ENCODE measurements around the gene USP22.
A peak's percentile ranks its signal among the peaks of the same experiment; 100 is the strongest.
"Not testable (repeated sequence)": the region's sequence is repeated elsewhere in the genome, so short reads cannot be mapped to it uniquely, and the experiment has no call there.

The USP22 gene

DNA sequence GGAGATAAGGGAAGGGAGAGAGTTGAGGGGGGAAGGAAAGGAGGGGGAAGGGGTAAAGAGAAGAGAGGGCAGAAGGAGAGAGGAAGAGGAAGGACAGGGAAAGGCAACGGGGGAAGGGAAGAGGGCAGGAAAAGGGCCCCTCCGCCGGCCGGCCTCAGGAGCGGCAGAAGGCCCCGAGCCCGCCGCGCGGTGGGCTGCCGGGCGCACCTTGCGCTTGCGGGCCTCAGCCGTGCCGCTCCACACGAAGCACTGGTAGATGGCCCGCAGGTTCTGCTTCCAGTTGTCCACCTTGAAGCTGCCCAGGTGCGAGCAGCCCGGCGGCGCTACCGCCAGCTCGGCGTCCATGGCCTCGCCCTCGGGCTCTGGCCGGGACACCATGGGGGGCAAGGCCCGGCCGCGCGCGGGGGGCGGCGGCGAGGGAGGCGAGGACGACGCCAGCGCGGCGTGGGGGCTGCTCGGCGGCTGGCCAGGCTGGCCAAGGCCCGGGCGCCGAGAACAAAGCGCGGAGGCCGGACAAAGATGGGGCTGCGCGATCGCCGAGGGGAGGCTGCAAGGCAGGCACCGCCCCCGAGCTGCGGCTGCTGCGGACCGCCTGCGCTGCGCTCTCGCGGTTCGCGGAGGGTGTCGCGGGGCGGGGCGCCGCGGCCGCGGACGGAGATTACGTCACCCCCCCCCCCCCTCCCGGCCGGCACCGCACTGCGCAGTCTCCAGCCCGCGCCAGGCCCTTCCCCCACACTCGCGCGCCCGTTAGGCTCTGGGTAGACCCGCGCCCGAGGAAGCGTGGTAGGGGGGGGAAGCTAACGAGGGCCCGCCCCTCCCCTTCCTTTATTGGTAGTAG, at the start of gene USP22:
TSS of gene USP22 (minus strand) at position 554 of the 838 bp plus-strand sequence. CDS start at position 378, 176 bp downstream.
- DNase-seq: peak; percentile 90

DNA sequence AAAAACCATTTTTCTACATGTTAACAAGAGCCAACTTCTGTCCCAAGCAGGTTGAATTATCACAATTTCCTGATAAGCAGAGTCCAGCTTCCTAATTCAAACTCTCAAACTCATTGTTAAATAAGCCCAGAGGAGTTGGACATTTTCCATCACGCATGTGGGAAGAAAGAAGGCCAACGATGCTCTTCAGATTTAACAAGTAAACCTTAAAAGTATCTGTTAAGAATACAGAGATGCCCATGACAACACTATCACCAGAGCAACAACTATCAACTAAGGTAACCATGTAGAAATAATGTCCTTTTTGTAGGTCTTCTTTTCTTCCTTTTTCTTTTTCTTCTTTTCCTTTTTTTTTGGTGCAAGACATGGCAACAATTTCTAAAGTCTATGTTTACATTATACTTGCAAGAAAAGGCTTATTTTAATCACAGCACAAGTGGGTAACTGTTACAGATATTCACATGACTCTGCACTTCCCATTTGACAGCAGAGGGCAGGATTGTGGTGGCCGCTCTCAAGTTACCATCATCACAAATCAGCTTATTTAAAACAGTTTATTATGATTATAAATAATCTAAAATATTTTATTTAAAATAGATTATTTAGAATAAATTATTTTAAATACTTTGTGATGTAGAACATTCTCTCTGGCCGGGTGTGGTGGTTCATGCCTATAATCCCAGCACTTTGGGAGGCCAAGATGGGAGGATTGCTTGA, 48.2 kb upstream of the USP22 start:
- DNase-seq: no peak

DNA sequence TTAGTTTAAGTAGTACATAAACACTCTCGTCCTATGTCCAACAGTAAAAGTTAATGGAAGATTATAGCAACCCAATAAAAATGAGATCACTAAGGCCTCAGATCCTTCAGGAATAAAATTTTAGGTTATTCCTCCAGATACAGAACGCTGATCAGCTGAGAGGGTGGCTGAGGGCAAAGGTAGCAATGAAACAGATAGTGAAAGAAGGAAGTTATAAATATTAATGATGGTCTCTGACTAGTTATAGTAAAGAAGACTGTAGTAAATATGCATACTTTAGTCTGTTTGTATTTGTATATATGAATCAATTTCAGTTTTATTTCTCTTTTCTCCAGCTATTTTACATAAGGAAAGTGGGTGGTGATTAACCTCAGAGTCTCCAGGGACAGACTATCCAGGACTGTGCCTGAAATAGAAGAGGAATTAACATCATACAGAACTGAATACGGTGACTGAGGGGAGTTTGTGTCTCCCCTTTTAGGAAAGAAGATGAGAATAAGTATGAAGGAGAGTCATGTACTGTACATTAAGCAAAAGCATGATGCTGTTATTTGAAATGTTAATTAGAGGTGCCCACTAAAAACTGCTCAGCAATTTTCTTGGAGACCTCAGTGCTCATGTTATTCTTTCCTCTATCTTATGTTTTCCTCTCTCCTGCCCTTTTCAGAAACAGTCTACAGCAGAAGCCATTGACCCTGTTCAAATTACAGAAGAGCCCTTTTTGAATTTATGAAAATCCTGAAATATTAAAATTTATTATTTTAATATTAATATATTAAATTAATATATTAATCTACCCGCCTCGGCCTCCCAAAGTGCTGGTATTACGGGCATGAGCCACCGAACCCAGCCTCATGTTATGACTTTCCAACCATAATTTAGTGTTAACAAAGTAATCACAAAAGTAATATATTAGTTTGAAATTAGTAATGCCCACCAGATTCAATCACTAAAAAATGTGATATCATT, 47.4 kb upstream of the USP22 start:
- no peak for DNase-seq

DNA sequence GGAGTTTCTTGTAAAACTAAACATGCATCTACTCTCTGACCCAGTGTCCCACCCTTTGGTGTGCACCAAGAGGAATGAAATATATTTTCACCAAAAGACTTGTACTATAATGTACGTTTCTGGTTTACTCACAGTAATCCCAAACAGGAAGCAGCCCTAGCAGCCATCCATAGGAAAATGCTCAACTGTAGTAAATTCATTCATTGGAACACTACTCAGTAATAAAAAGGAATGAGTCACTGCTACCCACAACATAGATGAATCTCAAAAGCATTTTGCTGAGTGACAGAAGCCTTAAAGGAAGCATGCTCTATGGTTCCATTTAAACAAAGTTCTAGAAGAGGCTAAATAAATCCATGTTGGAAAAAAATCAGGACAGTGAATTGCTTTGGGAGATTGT, 46.3 kb upstream of the USP22 start:
- no peak for DNase-seq

DNA sequence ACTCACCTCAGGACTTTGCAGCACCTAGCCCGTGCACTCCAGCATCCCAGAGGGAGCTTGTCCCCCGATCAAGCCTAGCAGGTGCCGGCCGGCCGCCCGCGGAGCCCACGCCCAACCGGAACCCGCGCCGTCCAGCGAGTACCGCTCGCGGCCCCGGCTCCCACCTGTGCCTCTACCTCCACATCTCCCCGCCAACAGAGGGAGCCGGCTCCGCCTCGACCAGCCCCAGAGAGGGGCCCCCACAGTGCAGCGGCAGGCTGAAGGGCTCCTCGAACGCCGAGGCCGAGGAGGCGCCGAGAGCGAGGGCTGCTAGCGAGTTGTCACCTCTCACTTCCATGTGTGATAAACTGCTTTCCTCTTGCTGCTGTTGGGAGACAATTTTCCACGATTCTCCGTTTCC, 42.9 kb upstream of the USP22 start:
- no peak for DNase-seq

DNA sequence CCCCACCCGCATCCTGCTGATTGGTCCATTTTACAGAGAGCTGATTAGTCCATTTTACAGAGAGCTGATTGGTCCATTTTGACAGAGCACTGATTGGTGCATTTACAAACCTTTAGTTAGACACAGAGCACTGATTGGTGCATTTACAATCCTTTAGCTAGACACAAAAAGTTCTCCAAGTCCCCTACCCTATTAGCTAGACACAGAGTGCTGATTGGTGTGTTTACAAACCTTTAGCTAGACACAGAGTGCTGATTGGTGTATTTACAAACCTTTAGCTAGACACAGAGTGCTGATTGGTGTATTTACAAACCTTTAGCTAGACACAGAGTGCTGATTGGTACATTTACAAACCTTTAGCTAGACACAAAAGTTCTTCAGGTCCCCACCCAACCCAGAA, 42.5 kb upstream of the USP22 start:
- DNase-seq: not testable (repeated sequence)

DNA sequence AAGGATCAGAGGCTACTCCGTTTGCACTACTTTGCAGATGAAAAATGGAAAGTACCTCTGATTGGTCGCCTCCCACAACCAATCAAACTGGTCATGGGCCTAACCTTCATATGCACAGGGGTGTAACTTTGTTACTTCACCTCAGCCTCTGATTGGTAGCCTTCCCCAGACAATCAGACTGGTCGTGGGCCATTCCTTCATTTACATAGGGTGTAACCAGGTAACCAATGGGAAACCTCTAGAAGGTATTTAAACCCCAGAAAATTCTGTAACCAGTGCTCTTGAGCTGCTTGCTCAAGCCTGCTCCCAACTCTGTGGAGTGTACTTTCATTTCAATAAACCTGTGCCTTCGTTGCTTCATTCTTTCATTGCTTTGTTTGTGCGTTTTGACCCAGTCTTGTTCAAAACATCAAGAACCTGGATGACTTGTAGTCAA, 39.2 kb upstream of the USP22 start:
- DNase-seq: no peak

DNA sequence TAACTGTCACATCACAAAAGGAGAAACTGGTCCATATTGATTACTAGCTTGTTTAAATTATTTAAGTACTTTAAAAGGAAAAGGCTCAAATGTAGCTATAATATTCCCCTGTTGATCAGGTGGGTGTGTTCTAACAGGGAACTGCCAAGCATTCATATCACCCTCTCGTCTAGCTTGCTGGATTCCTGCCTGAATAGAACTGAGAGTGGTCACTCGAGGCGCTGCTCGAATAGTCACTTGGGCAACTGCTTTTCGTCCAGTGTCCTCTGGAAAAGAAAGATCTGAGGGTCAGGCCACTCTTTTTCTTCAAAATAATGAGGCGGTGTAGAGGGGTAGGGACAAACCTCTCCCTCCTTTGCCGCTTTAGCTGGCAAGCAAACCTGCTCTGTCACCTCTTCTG, 36.4 kb upstream of the USP22 start:
- DNase-seq: no peak

DNA sequence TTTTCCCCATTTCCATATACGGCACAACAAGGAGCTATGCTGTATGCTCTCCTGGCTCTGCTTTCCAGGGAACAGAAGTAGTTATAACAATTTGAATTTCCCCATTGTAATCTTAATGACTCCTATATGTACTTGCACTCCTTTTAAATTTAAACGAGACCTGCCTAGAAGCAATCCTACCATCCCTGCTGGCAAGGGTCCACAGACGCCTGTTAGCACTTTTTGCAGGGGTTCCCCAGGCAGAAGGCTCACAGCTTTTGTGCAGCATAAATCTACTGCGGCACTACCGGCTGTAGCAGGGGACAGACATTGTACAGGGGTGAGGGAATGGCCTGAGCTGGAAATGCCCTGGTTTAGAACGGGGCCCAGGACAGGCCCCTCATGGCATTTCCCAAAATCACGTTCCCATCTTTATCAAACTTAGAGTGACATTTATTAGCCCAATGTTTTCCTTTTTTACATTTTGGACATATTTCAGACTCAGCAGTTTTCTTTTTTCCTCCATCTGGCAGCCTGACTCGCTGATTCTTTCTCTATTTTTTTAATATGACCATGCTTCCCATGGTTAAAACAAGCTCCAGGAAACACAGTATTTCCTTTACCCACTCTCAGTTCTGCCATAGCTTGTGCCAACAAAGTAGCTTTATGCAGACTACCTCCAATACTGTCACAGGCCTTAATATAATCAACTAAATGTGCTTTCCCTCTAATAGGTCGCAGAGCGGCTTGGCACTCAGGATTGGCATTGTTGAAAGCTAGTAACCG, 35.4 kb upstream of the USP22 start:
- DNase-seq: no peak

DNA sequence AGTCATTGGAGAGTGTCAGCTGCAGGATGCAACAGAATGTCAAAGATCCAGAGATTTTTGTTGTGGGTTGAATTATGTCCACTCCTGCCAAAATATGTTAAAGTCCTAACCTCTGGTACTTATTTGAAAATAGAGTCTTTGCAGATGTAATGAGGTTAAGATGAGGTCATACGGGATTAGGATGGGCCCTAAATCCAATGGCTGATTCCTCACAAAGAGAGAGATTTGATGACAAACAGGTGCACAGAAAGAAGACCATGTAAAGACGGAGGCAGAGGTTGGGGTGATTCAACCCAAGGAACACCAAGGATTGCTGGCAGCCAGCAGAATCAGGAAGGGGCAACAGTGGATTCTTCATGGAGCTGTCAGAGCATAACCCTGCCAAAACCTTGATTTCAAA, 34.5 kb upstream of the USP22 start:
- no peak for DNase-seq

DNA sequence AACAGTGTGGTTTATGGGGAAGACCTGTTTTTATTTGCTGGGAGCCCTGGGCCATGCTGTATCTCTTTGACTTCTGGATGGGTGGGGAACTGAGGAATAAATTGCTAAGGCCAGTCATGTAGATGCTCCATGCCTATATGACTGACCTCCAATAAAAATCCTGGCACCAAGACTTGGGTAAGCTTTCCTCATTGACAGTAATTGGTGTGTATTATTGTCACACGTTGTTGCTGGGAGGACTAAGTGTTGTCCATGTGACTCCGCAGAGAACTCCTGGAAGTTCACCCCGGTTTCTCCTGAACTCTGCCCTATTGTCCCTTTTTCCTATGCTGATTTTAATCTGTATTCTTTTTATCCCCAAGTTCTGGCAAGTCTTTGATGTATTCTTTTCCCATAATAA, 33.4 kb upstream of the USP22 start:
- DNase-seq: no peak

DNA sequence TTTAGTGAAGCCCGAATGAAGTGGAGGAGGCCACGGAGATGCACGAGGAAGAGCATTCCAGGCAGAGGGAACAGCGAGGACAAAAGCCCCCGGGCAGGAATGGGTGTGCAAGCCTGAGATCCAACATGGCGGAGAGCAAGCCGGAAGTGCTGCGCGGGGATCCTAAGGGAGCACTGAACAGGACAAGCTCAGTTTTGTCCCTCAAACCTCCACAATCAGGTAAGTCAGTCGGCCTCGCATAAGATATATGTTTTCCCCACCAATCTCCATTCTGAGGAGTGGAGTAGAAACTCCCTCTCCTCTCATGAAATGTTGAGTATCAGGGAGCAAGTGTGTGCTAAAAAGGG, 32.9 kb upstream of the USP22 start:
- DNase-seq: no peak

DNA sequence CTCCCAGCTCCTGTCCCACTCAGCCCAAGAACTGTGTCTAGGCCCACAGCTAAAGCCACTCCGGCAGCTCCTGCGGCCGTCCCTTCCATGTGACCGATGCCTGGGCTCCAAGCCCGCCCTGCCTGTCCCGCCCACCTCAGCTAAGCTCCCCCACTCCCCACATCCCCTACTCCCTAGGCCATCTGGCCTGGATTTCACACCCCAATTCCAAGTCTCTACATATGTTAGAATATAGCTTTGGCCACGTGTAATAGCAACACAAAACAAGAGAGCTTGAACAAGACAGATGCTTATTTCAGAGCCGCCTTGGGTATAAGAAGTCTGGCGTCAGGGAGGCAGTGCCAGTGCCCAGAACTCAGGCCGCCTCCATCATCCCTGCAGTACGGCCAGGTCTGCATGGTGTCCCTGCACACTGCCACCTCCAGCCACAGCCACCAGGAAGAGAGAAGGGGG, 30.0 kb upstream of the USP22 start:
- DNase-seq: no peak

DNA sequence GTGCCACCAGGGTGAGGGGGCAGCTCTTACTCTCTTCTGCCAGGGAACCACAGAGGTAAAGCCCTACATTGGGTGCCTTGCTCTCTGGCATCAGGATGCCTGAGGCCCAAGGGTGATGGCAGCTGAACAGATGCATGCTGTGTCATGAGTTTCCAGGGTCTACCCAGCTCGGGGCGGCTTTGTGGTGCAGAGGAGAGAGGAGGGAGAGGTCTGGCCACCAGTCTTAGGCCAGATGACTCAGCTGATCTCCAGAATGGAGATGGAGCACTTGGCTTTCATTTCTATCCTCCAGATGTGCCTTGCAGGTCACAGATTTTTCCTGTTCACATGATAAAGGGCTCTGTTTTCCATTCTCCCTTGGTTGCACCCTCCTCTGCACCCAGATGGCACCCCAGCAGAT, 23.6 kb upstream of the USP22 start:
- DNase-seq: no peak

DNA sequence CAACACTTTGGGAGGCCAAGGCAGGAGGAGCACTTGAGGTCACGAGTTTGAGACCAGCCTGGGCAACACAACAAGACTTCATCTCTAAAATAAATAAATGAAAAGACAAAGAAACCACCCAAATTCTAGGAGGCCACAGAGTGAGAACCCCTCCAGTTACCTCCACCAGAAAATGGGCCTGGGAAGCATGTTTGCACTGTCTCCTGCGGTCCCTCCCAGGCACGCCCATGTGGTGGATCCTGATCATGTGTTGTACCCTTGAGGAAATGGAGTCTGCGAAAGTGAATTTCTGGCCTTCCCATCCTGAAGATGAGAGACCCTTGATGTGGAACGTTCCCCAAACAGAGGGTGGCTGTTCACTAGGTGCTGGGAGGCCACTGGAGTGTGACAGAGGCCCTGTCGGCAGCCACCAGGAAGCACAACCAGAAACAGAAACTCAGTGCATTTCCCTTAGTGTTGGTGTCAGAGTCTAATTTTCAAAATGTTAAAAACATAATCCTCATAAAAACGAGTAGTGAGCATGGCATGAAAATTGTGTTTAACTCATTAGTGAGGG, 19.2 kb upstream of the USP22 start:
- DNase-seq: no peak

DNA sequence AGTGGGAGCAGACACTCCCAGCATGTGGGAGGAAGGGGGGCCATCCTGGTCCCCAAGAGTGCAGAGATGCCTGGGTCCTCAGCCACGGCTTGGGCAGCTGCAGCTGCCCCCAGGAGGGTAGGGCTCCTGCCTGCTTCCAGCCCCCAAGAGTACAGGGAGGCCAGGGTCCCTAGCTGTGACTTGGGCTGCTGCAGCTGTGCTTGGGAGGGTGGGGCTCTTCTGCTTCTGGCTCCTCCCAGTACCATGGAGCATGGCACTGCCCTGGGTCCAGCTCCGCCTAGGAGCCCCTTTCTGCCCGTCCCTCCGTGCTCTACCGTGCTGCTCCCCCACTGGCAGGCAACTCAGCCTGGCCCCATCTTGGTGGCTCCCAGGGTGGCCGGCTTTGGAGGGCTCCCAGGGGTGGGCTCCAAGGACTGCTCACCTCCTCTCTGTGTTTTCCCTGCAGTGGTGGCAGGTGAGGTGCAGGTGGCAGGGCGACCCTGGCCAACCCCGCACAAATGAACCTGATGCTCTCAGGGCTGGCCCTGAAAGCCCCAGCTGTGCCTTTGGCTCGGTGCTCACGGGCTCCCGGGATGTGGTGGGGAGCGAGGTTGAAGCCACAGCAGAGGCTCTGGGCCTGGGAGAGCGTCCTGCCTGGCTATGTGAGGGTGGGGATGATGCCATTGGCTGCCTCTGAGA, 18.5 kb upstream of the USP22 start:
- no peak for DNase-seq

DNA sequence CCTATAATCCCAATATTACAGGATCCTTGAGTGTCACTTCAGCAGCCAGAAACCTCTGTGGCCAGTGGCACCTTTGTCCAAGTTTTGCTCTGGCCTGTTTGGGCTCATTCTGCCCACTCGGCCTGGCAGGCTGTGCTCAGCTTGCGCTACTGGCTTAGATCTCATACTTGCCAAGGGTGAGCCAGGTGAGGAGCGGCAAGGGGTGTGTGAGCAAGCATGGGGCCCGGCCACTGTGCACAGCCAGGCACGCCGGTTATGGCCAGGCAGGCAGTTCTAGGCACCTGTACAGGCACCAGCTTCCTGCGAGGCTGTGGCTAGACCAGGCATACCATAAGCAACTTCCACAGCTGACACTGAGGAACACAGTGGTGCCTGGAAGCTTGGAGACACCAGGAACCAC, 16.9 kb upstream of the USP22 start:
- no peak for DNase-seq

DNA sequence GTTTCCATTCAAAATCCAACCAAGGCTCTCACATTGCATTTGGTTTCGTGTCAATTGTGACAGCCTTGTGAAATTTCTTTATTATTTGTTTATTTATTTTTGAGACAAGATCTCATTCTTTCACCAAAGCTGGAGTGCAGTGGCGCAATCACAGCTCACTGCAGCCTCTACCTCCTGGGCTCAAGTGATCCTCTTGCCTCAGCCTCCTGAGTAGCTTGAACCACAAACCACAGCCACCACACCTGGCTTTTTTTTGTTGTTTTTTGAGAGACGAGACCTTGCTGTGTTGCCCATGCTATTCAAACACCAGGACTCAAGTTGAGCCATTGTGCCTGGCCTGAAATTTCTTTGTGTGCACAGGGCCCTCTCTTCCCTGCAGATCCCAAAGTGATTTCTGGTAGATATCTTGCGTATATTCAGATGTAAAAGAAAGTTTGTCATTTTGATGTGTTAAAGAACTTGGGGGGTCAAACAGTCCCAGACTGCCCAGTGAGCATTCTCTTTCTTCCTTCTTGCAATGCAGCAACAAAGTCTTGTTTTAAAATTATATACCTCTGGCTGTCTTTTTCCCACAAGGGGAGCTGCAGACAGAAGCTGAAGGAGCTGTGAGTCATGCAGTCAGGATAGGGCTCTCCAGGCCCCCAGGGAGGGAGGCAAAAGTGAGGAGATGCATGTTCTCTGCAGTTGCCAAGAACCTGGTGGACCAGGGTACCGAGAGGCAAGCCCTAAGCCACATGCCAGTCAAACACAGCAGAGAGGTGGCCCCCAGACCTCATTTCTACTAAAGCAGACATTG, 15.5 kb upstream of the USP22 start:
- DNase-seq: no peak

DNA sequence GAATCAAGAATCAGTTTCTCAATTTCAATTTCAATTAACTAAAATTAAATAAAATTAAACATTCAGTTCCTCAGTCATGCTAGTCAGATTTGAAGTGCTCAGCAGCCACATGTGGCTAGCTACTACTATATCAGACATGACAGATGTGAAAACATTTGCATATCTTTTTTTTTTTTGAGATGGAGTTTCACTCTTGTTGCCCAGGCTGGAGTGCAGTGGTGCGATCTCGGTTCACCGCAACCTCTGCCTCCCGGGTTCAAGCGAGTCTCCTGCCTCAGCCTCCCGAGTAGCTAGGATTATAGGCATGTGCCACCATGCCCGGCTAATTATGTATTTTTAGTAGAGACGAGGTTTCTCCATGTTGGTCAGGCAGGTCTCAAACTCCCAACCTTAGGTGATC, 10.2 kb upstream of the USP22 start:
- not testable (repeated sequence) for DNase-seq

DNA sequence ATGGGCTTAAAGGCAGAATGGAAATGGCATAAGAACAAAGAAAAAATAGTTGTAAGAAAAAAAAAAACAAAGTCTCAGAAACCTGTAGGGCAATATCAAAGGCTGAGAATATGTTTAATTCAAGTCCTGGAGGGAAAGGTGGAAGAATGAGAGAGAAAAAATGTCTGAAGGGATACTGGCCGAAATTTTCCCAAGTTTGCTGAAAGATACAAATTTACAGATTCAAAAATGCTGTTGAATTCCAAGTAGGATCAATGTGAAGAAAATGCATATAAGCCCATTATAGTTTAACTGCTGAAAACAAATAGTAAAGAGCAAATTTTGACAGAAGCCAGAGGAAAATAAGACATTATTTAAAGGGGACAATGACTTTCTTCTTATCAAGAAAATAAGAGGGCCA, 6.6 kb upstream of the USP22 start:
- no peak for DNase-seq

DNA sequence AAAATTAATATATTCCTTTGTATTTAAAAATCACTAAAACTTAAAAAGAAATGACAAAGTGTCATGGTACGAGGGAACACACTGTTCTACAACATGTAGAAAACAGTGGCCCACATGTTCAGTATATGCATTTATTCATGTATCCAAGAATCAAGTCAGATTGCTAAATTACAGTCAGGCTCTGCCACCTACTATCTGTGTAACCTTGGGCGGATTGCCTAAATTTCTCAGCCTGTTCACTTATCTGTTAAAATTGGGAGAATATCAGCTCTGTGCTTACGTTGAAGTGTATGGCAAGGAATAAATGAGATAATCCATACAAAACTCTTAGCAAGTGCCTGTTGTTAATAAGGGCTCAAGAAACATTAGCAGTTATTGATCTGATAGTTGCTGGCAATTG, 3.4 kb upstream of the USP22 start:
- DNase-seq: no peak

Data from NCI-H1048 (cell line).